GM19452 (cell line): ENCODE measurements around the gene ATP1B4.
"Not testable (repeated sequence)": the region's sequence is repeated elsewhere in the genome, so short reads cannot be mapped to it uniquely, and the experiment has no call there.

ENCODE experiments used
- ATAC-seq: cut with Tn5 transposase; IDR thresholded peaks from one replicate; pipeline ENCODE4 v1.9.1; 2021; ENCODE audit not compliant: unreplicated experiment

Gene ATP1B4

DNA sequence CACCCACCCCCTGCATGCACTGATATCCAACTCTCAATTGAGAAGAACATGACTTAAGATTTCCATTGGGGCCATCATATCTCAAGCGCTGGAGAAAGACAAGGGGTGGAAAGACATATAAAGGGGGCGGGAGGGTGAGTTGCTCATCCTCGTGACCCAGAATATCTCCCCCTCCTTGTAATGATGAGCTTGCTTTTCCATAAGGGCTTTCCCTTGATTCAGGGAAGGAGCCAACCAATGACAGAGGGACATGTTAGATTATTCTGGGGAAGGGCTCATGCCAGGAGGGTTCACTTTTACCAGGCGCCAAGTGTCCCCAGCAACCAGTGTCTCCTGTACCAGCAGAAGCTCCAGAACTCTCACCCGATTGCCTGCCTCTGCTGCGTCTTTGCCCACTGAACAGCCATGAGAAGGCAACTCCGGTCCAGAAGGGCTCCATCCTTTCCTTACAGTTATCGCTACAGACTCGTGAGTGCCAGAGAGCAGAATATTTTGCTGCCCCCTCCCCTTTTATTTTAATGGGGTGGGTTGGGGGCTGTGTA is at the start of gene ATP1B4:
Gene ATP1B4, plus strand, starts transcription at position 326 of the 542 bp plus-strand sequence. Its CDS starts 80 bp downstream, at position 406.
- no peak for ATAC-seq

DNA sequence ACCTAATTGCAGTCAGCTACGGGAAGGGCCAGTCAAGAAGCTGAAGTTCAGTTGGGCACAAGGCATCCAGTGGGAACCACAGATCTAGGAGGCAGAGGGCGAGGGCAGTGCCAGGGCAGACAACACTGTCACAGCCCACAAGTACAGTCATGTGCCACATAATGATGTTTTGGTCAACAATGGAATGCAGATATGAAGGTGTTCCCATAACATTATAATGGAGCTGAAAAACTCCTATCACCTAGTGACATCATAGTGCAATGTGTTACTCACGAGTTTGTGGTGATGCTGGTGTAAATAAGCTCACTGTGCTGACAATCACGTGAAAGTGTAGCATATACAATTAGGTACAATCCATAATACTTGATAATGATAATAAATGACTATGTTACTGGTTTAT is 46.1 kb upstream of the ATP1B4 start:
- no peak for ATAC-seq

DNA sequence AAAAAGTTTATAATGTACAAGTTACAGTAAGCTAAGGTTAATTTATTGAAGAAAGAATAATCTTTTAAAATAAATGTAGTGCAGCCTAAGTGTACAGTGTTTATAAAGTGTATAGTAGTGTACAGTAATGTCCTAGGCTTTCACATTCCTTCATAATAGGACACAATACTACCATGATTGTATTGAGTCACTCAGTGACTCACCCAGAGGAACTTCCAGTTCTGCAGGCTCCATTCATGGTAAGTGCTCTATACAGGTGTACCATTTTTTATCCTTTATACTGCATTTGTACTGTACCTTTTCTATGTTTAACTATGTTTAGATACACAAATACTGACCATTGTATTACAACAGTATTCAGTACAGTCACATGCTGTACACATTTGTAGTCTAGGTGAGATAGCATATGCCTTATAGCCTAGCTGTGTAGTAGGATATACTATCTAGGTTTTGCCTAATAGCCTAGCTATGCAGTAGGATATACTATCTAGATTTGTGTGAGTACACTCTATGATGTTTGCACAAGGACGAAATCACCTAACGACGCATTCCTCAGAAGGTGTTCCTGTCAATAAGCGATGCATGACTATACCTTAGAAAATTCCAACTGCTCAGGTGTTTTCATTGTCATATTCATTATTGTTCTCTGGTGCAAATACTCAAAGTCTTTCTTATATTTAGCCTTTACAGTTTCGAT is 45.2 kb upstream of the ATP1B4 start:
- no peak for ATAC-seq

DNA sequence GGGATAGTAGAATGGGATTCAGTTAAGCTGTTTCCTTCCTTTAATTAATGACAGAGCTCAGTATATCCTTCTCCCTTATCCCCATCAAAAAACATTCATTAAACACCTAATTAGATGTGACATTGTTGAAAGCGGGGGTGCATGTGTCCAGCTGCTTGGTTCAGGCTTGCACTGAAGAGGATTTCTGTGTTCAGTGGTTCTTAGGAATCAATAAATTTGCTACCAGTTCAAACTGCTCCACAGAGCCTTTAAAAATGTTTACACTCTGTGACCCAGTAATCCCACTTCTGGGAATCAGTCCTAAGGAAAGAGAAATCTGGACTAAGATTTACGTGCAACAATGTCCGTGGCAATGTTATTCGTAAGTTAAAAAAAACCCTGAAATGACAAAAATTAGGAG is 43.5 kb upstream of the ATP1B4 start:
- ATAC-seq, result no peak

DNA sequence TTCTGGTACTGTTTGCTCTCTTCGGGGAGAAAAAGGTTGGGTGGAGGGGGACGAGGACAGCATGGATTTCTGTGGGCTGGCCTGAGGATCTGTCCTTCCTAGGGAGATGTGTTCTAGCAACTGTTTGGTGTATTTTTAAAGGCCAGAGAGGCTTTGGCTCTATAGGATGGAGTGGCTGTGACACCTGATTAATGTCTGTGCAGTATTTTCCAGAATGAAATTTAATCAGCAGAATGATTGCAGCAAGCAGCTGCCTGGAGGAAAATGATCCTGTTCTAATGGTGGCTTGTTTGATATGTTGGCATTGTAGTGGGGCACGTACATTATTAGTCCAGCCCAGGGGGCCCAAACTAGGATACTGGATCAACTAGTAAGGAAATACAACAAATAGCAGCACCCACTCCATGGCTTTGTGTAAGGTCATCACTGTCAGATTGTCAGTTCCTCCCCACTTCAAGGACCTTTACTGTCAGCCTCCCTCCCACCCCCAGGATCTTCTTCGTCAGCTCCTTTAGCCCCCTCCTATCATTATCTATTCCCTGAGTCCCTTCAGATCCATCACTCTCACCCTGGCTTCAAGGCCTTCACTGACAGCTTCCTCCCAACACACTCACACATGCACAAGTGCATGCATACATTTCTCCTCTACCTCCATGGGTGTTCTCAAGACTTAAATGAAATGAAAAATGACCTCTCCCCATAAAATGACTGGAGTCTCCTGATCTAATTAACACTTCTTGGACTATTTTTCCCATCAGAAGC is 40.2 kb upstream of the ATP1B4 start:
- ATAC-seq, result no peak

DNA sequence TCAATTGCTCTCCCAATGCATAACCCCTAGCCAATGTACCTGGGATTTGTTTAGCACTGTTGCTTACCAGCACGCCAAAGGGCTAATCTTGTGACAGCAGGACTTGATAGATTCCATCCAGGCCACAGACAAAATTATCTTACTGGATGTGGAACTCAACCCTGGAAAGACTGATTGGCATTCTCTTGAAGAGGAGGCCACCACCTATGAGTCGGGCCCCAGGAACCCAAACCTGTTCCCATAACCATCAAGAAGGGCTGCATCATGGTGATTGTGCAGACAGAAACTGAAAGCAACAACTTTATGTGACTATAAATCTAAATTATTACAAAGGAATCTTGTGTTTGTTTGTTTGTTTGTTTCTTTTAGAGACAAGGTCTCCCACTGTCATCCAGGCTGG is 30.8 kb upstream of the ATP1B4 start:
- no peak for ATAC-seq

DNA sequence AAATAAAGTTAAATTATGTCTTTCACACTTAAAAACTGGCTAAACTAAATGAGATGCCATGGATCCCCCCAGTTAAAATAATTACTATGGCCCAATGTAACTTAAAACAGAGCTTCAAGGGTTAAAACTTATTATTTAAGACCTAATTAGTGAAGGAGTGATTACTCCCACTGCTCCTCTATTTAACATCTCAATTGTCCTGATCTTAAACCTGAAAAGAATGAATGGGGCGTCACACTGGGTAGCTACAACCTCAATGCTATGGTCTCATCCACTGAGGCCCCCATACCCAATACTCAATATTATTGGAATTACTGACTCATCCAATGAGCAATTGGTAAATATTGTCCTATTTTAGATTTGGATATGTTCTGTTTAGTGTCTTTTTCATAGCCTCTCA is 29.5 kb upstream of the ATP1B4 start:
- ATAC-seq, result no peak

DNA sequence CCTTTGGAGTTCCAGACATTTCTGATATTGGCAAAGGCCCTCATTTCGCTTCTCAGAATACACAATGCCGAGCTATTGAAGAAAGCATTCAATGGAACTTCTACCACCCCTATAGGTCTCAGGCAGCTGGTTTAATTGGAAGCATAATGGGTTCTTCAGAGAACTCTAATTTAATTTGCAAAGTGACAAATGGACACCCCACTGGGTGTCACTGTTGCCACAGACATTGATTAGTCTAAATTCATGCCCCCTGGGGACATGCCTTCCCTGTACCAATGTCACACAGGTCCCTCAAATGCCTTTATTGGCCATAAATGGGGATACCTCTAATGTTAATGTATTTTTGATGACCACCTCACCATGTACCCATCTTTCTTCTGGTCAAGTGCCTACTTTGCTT is 27.7 kb upstream of the ATP1B4 start:
- ATAC-seq, result no peak

DNA sequence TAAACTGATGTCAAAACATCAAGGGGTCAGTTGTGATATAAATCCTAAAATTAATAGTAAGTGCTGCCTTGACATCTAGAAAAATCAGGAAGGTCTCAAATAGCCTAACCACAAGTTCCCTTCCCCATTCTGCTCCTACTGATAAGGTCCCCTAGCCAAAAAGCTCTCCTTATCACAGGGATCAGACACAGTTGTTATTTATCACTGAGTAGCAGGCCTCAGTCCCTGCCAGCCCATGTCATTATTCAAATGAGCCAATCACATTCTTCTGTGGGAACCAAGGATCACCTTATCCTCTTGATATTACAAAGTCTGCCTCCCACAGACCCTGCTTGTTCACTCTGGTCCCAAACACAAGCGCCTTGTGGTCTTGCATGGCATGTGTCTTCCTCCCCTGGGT is 27.3 kb upstream of the ATP1B4 start:
- no peak for ATAC-seq

DNA sequence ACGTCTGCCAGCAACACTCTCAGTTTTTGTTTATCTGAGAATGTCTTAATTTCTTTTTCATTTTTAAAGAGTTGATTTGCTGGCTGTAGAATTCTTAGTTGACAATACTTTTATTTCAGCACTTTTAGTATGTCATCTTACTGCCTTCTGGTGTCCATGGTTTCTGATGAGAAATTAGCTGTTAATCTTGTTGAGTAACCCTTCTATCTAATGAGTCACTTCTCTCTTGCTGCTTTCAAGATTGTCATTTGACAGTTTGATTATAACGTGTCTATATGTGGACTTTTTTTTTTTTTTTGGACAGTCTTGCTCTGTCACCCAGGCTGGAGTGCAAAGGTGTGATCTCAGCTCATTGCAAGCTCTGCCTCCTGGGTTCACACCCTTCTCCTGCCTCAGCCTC is 26.6 kb upstream of the ATP1B4 start:
- no peak for ATAC-seq

DNA sequence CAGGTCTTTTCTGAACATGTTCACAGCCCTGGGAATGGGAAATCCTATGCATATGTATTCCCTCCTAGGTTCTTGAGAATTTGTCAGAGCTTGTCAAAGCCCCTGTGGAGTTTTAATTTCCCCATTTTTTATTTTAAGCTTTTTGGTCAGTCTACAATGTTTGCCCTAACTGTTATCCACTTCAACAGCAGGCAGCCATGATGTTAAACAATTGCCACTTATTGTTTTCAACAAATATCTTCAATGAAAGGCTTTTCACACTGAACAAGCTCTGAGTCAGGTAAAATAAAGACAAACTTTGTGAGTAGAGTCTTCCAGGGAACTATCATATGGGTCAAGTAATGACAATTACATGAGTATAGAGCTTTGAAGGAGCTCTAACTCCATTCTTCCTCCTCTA is 25.0 kb upstream of the ATP1B4 start:
- ATAC-seq, result no peak

DNA sequence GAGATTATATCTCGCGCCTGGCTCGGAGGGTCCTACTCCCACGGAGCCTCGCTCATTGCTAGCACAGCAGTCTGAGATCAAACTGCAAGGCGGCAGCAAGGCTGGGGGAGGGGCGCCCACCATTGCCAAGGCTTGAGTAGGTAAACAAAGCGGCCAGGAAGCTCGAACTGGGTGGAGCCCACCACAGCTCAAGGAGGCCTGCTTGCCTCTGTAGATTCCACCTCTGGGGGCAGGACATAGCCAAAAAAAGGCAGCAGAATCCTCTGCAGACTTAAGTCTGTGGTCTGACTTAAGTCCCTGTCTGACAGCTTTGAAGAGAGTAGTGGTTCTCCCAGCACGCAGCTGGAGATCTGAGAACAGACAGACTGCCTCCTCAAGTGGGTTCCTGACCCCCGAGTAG is 17.3 kb upstream of the ATP1B4 start:
- ATAC-seq, result not testable (repeated sequence)

DNA sequence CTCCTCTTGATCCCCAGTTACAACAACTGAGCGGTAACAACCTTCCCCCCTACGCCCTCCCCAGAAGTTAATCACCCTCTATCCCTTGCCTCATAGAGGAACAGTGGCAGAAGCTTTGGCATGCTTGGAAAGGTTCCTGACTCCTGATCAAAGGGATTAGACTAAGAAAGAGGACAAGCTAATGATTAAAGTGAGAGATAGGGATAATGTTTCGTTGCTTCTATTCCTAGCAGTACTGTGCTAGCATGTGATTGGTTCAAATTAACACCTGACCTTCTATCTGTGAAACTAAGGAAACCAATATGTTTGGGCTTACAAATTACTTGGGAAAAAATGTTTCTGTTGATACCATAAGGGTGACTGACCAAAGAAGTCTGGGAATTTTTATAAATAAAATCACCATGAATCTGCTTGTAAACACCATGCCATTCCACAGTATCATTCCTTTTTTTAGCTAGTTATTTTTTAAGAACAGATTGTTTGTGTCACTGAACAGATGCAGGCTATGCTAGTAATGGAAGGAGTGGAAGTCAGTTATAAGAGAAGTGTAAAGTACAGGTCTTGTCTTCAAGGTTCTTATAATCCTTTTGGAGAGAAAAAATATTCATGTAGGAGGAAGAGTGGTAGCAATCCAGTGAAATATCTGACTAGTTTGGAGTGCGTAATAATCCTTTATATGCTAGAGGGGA is 11.3 kb upstream of the ATP1B4 start:
- ATAC-seq, result no peak

DNA sequence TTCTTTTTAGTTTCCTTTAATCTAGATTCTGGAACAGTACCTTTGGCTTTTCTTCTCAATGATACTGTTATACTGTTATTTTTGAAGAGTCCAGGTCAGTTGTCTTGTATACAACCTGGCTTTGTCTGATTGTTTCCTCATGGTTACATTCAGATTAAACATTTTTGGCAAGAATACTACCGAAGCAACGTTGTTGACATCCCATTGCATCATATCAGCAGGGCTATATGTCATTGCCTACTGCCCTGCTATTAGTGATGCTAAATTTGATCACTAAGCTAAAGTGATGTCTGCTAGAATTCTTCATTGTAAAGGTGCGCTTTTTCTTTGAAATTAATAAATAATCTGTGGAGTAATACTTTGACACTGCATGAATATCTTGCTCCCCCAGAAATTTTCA is 5.8 kb upstream of the ATP1B4 start:
- no peak for ATAC-seq

DNA sequence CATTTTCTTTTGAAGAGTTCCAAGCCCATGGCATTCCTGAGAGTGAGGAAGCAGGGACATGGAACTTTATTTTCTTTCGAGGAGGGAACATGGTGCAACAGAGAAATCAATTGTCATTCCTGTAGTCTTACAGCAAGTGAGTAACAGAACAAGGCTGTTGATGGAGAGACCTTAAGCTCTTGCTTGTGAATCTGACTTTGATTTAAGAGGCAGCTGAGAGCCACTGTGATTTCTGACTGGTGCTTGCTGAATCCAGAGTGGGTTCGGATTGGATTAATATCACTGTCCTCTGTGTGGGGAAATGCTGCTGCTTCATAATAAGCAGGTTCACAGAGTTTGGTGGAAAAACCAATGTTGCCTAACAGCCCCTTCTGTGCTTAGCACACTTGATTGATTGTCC is 4.7 kb upstream of the ATP1B4 start:
- ATAC-seq, result no peak

DNA sequence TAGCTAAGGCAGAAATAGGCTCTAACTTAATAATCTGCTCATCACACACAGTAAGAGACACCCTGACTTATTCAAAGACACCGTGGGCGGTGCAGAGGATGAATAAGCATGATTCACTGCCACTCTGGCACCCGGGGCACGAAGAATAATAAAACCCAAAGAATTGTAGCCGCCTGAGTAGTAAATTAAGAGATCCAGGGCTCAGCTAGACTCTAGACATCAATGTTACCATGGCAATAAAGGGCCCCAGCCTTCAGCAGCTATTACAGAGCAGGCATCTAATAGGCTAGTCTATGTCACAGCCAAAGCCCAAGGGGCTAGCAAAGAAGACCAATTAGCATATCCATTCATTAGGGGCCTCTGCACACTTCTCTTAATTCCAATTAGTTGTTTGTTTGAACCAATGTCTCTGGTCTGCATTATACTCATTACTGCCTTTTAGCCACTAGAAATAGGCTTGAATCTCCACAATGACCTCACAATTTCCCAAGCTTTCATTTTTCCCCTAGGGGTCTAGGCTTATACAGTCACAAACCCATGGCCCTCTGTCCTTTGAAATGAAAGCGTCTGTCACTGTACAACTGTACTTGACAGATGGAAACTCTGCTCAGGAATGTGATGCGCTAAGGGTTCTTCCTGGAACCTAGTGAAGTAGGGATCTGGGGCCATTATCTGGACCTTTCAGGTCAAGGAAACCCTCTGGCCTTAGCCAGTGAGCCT is 3.0 kb upstream of the ATP1B4 start:
- no peak for ATAC-seq

DNA sequence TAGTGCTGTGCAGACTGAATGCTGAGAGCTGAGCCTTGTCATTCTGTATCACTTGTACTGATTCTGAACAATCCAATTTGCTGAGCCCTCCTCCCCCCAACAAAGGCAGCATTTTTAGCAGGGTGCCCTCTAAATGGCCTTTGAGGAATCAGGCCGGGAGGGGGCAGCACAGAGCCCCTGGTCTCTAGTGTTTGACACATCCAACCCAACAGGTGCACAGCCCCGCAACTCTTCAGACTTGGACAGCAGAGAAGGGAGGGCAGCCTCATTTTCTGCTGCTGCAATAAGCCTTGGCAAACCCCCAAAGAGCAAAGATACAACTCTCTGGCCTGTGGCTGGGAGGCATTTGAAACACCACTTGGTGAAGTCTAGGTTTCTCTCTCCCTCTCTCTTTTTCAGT is 3.4 kb downstream of the ATP1B4 start:
- ATAC-seq, result no peak

DNA sequence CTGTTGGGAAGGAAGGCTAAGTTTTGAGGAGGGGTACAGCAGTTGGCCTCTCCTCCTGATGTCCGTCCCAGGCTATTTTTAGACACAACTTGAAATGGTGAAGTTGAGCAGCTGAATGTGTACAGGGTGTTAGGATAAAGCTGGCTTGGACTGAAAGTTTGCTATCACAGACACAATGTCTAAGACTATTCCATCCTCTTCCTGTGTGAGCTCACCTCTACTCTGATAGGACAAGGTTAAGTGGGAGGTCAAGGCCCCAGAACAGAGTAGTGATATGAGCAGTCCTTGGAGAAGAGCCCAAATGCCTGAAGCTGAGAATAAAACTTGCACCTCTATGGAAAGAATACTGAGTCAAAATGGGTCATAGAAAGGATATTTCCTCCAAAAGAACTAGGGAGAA is 4.1 kb downstream of the ATP1B4 start:
- ATAC-seq, result no peak

DNA sequence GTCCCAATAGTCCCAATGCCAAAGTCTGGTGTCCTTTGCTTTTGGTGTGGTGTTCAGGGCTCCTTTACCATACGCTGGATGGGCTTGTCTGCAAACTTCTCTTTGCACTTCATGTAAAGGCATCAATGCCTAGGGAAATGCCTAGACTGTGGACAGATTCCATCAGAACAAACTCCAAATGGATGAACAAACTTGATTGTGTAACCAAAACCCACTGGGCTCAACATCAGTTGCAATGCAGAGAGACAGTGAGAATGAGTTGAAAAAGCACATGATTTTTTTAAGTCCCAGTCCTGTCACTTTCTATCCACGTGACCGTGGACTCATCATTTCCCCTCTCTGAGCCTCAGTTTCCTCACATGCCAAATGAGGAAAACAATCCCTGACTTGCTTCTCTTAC is 4.9 kb downstream of the ATP1B4 start:
- ATAC-seq, result no peak

DNA sequence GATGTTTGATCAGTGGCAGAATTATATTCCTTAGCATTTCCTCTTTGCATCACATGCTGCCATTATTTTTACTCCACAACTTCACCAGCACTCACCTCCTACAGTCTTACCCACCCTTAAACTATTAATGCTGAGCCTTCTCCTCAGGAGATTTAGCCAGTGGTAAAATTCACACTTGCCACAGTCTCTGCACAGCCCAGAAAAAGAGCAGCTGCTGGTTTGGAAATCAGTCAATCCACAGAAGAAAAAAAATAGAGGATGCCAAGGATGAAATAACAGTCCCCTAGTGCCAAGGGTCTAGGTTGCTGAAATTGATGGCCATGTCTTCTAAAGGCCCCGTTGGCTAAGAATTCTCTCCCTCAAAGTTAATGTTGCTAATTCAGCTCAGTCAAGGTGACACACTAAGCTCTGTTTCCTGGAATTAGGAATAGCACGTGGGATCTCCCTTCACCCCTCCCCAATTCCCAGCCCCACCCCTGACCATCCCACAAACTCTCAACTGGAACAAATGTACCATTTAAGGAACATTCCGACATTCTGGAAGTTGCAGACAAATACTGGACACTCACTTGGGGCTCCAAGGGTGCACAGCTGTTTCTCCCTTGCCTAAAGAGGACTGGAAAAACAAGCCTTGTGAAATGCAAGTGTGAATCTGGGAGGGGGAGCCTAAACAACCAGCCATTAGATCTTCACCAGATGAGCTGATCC is 5.7 kb downstream of the ATP1B4 start:
- no peak for ATAC-seq
